Endothelial cell (in vitro differentiated cells): Measurements from ENCODE around the gene TXNDC17. TPM values are rescaled to one million over a fixed set of nuclear protein-coding genes. Genes with fewer than 3 reads are reported as not detected.
"Not testable (repeated sequence)": the region's sequence is repeated elsewhere in the genome, so short reads cannot be mapped to it uniquely, and the experiment has no call there.

Experiments
- DNase-seq: peaks from one replicate; pipeline ENCODE4 v3.0.0; 2021; ENCODE audit warnings: low spot score
- H3K27ac Mint-ChIP-seq: one replicate; pipeline ENCODE4 v1.8.0; 2021; ENCODE audit warnings: mixed read lengths, inconsistent platforms; ENCODE audit not compliant: unreplicated experiment
- H3K27me3 Mint-ChIP-seq: one replicate; pipeline ENCODE4 v1.8.0; 2021; ENCODE audit warnings: mild to moderate bottlenecking, moderate library complexity, mixed read lengths, inconsistent platforms; ENCODE audit not compliant: unreplicated experiment
- H3K36me3 Mint-ChIP-seq: one replicate; pipeline ENCODE4 v1.8.0; 2021; ENCODE audit warnings: mild to moderate bottlenecking, low read depth, mixed read lengths, inconsistent platforms; ENCODE audit not compliant: unreplicated experiment
- H3K4me1 Mint-ChIP-seq: one replicate; pipeline ENCODE4 v1.8.0; 2021; ENCODE audit warnings: mild to moderate bottlenecking, mixed read lengths, inconsistent platforms; ENCODE audit not compliant: unreplicated experiment
- H3K4me3 Mint-ChIP-seq: one replicate; pipeline ENCODE4 v1.8.0; 2021; ENCODE audit warnings: mild to moderate bottlenecking, mixed read lengths, inconsistent platforms; ENCODE audit not compliant: unreplicated experiment
- H3K9me3 Mint-ChIP-seq: one replicate; pipeline ENCODE4 v1.8.0; 2021; ENCODE audit warnings: mixed read lengths, inconsistent platforms; ENCODE audit not compliant: unreplicated experiment
- CTCF ChIP-seq: fragments of 200-600 bp; sonication (generic); IDR thresholded peaks from one replicate; pipeline ENCODE4 v1.5.0; 2021; ENCODE audit warnings: antibody characterized with exemption; ENCODE audit not compliant: unreplicated experiment
- total RNA-seq: library from RNA; stranded (reverse); fragmentation: NEBNext Ultra II Directional; extraction: Animal tissue kit (Norgen Biotek cat#: 25700); gene quantifications from one replicate; pipeline ENCODE4 v1.2.1, GENCODE V29; 2021; ENCODE audit not compliant: unreplicated experiment

TXNDC17 gene
- total RNA-seq, 1 donor from 2014 or later: 94.2 TPM

- Mint-ChIP-seq H3K4me3 (no peak overlapping the region), H3K36me3 (no peaks in the 10 kb centered on the region), H3K9me3 (no peaks in the 10 kb centered on the region), H3K27ac (no peak overlapping the region), H3K27me3 (peaks cover 7% of the 10 kb centered on the region), H3K4me1 (peaks cover 8% of the 10 kb centered on the region)
- no peak for TF ChIP-seq CTCF
- DNase-seq: no peak
These were observed 20.1 kb downstream of the TXNDC17 start for GRCh38 chr17:6660805-6661463.

GRCh38 chr17:6661464-6661848, 20.6 kb downstream of the TXNDC17 start:
- H3K27ac Mint-ChIP-seq: no peak overlapping the region
- no peaks in the 10 kb centered on the region for H3K36me3 Mint-ChIP-seq
- H3K4me3 Mint-ChIP-seq: no peak overlapping the region
- no peak for TF ChIP-seq CTCF
- H3K27me3 Mint-ChIP-seq: peaks cover 6% of the 10 kb centered on the region
- no peak for DNase-seq
- H3K4me1 Mint-ChIP-seq: peaks cover 8% of the 10 kb centered on the region
- no peaks in the 10 kb centered on the region for H3K9me3 Mint-ChIP-seq

- H3K36me3 Mint-ChIP-seq, H3K4me3 Mint-ChIP-seq, DNase-seq, H3K27me3 Mint-ChIP-seq, H3K27ac Mint-ChIP-seq, H3K4me1 Mint-ChIP-seq, H3K9me3 Mint-ChIP-seq: not testable (repeated sequence)
These were observed 22.3 kb downstream of the TXNDC17 start for GRCh38 chr17:6663200-6663599.

GRCh38 chr17:6666077-6666521, 25.2 kb downstream of the TXNDC17 start:
- Mint-ChIP-seq H3K36me3 (no peaks in the 10 kb centered on the region), H3K4me3 (no peak overlapping the region), H3K9me3 (no peaks in the 10 kb centered on the region), H3K4me1 (peaks cover 9% of the 10 kb centered on the region), H3K27ac (no peak overlapping the region), H3K27me3 (peaks cover 3% of the 10 kb centered on the region)
- peak; percentile 81 for TF ChIP-seq CTCF
- peak; percentile 79 for DNase-seq

GRCh38 chr17:6666557-6666956, 25.7 kb downstream of the TXNDC17 start:
- peaks cover 3% of the 10 kb centered on the region for H3K27me3 Mint-ChIP-seq
- no peaks in the 10 kb centered on the region for H3K9me3 Mint-ChIP-seq
- H3K36me3 Mint-ChIP-seq: no peaks in the 10 kb centered on the region
- DNase-seq: no peak
- no peak for TF ChIP-seq CTCF
- no peak overlapping the region for H3K27ac Mint-ChIP-seq
- peaks cover 9% of the 10 kb centered on the region for H3K4me1 Mint-ChIP-seq
- H3K4me3 Mint-ChIP-seq: no peak overlapping the region
